Natural killer cell (primary cell): ENCODE results near the gene CREG1. TPM values are rescaled to one million over a fixed set of nuclear protein-coding genes. Genes with fewer than 3 reads are reported as not detected.

Source experiments
- ATAC-seq, 3 donors: fragments of 150-1000 bp in 2 of 3; fragments of 200-7000 bp in 1 of 3; cut with Tn5 transposase; 1 replicate in 1 of 3; 2 replicates in 2 of 3; pipeline ENCODE4 v1.10.0; 2021; ENCODE audit warnings: mild to moderate bottlenecking in 2 of 3, moderate library complexity in 2 of 3
- DNase-seq, 2 donors: peaks; one replicate each; pipeline versions ENCODE4 v3.0.0 to v3.0.0-alpha.2; 2013 to 2021; ENCODE audit warnings: mixed read lengths in 1 of 2
- H3K27ac ChIP-seq: one replicate; pipeline ENCODE4 v1.5.1; 2013; ENCODE audit warnings: mild to moderate bottlenecking, low read length
- H3K27me3 ChIP-seq: one replicate; pipeline ENCODE4 v1.6.1; 2013; ENCODE audit warnings: low read length; ENCODE audit not compliant: control insufficient read depth, insufficient read depth
- H3K36me3 ChIP-seq: one replicate; pipeline ENCODE4 v1.6.1; 2013; ENCODE audit warnings: low read length; ENCODE audit not compliant: control insufficient read depth, insufficient read depth
- H3K4me1 ChIP-seq: one replicate; pipeline ENCODE4 v1.6.1; 2013; ENCODE audit warnings: low read length; ENCODE audit not compliant: control insufficient read depth, insufficient read depth
- H3K4me3 ChIP-seq: one replicate; pipeline ENCODE4 v1.5.1; 2013; ENCODE audit warnings: low read length
- H3K9me3 ChIP-seq: one replicate; pipeline ENCODE4 v1.6.1; 2013; ENCODE audit warnings: low read length; ENCODE audit not compliant: control insufficient read depth, insufficient read depth
- H3K27ac Mint-ChIP-seq, 2 donors: one replicate each; pipeline ENCODE4 v1.8.0; 2022; ENCODE audit warnings: mild to moderate bottlenecking in 2 of 2, mixed read lengths in 2 of 2, moderate library complexity in 1 of 2
- H3K27me3 Mint-ChIP-seq, 2 donors: one replicate each; pipeline ENCODE4 v1.8.0; 2022; ENCODE audit warnings: low read depth in 2 of 2, mixed read lengths in 2 of 2
- H3K36me3 Mint-ChIP-seq: one replicate; pipeline ENCODE4 v1.8.0; 2022; ENCODE audit warnings: mixed read lengths
- H3K4me1 Mint-ChIP-seq, 2 donors: one replicate each; pipeline ENCODE4 v1.8.0; 2022; ENCODE audit warnings: mixed read lengths in 2 of 2
- H3K4me3 Mint-ChIP-seq: one replicate; pipeline ENCODE4 v1.8.0; 2022; ENCODE audit warnings: mild to moderate bottlenecking, moderate library complexity, mixed read lengths
- H3K9me3 Mint-ChIP-seq, 2 donors: one replicate each; pipeline ENCODE4 v1.8.0; 2022; ENCODE audit warnings: mixed read lengths in 2 of 2
- CTCF ChIP-seq: fragments of 200-600 bp; IDR thresholded peaks from one replicate; pipeline ENCODE4 v1.8.0; 2022; ENCODE audit warnings: antibody characterized with exemption
- WGBS: methylation state at CpG from one replicate; pipeline ENCODE4 v1.1.7; 2013; ENCODE audit warnings: missing lambda C conversion rate; ENCODE audit not compliant: insufficient coverage; 5-methylcytosine and 5-hydroxymethylcytosine counted together
- intact Hi-C: fragments of 100-400 bp; cut with micrococcal nuclease; formaldehyde crosslinking; loops from one replicate; pipeline ENCODE4 v1.14.2; 2022
- total RNA-seq, 4 donors: library from RNA; stranded (reverse); fragments of 120-200 nt in 1 of 4; gene quantifications; one replicate each; pipeline versions ENCODE4 v1.2.3 to v1.2.4, GENCODE V29; 2013 to 2022

Gene CREG1
- total RNA-seq, 3 donors from 2014 or later (not counting 1 experiment from before 2014, with no cell fraction given): 6.7 to 15.8 (median 8.9) TPM

GRCh38 chr1:167492481-167492910 is 61.1 kb downstream of the CREG1 start:
- no peaks in the 10 kb centered on the region for H3K9me3 Mint-ChIP-seq
- H3K4me3 ChIP-seq: no peak overlapping the region
- H3K36me3 ChIP-seq: peaks cover 51% of the 10 kb centered on the region
- peak; percentile 61 to 89 for DNase-seq
- H3K27me3 Mint-ChIP-seq: no peaks in the 10 kb centered on the region
- peaks cover 11% of the 10 kb centered on the region for H3K36me3 Mint-ChIP-seq
- peak overlapping the region; percentile 87 for H3K4me3 Mint-ChIP-seq
- peak overlapping the region; percentile 97 for H3K27ac ChIP-seq
- H3K27ac Mint-ChIP-seq: peak overlapping the region; percentile 91 to 100
- H3K27me3 ChIP-seq: no peaks in the 10 kb centered on the region
- peaks cover 91% of the 10 kb centered on the region for H3K4me1 ChIP-seq
- H3K9me3 ChIP-seq: no peaks in the 10 kb centered on the region
- no peak for TF ChIP-seq CTCF
- 15% methylated on average over 5 of the region's 5 CpGs for WGBS
- intact Hi-C loops: loop anchor here (2.0 kb wide), 2 partner anchors 14 to 22 kb away; no protein-coding TSS in a partner anchor
- H3K4me1 Mint-ChIP-seq: peaks cover 97 to 99% of the 10 kb centered on the region in 2 donors
- ATAC-seq: peak; percentile 39 to 56 (median 54)

- peak overlapping the region; percentile 97 for H3K27ac ChIP-seq
- H3K4me3 ChIP-seq: no peak overlapping the region
- intact Hi-C loops: loop anchor here (2.0 kb wide), 2 partner anchors 13 to 23 kb away; no protein-coding TSS in a partner anchor
- peak overlapping the region; percentile 87 for H3K4me3 Mint-ChIP-seq
- no peak for TF ChIP-seq CTCF
- H3K27me3 ChIP-seq: no peaks in the 10 kb centered on the region
- peaks cover 95 to 99% of the 10 kb centered on the region in 2 donors for H3K4me1 Mint-ChIP-seq
- peaks cover 96% of the 10 kb centered on the region for H3K4me1 ChIP-seq
- DNase-seq (peak; percentile 52 to 78), ATAC-seq (peak; percentile 34 to 68 (median 54))
- no peaks in the 10 kb centered on the region for H3K9me3 Mint-ChIP-seq
- WGBS: 46% methylated on average over 10 of the region's 12 CpGs
- H3K9me3 ChIP-seq: no peaks in the 10 kb centered on the region
- peaks cover 11% of the 10 kb centered on the region for H3K36me3 Mint-ChIP-seq
- H3K27ac Mint-ChIP-seq: peak overlapping the region; percentile 91 to 100
- peaks cover 48% of the 10 kb centered on the region for H3K36me3 ChIP-seq
- no peaks in the 10 kb centered on the region for H3K27me3 Mint-ChIP-seq
Observed at GRCh38 chr1:167491586-167492461, 61.7 kb downstream of the CREG1 start.

Other genes starting within 250 kb of the CREG1 start
- gene CD247, start 35.2 kb downstream of the CREG1 start, total RNA-seq: 1,000 to 10,000 TPM; 1,027 to 1,374 (median 1,309) TPM
- 100 to 1,000 TPM in 2 of 3 donors, 10 to 100 TPM in 1; 86.3 to 130 (median 110) TPM for gene RCSD1, start 76.5 kb upstream of the CREG1 start, total RNA-seq
- 1 to 10 TPM; 3.4 to 4.6 (median 4.0) TPM for gene MPZL1, start 168.2 kb upstream of the CREG1 start, total RNA-seq